ENCODE data around the gene CENPT. TPM values are rescaled to one million over a fixed set of nuclear protein-coding genes. Genes with fewer than 3 reads are reported as not detected.

CENPT gene
- total RNA-seq, 6 experiments from 2014 or later, result 12.2 to 21.1 (median 18.2) TPM

DNA sequence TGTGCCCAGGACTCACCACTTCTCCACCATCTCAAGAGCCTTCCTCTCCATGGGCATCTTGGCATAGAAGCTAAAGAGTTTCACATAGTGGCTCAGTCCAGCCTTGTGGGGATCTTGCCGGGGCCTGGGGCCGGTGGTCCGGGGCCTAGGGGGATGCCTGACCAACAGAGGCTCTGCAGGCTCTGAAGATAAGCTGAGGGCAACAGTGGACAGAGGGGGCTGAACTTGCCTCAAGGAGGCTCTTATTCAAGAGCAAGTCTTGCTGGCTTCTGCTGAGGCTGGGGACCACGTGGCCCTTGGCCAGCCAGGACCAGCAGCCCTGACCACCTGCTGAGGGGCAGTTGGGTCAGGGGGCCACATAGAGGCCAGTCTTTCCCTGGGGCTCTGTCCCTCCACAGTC is 18.8 kb downstream of the CENPT start:
- ATAC-seq (no peak), DNase-seq (no peak)
- no CpG with 5 or more reads among the region's 4 CpGs for WGBS (ENCODE audit: insufficient coverage, low coverage, low lambda C conversion rate, missing lambda C conversion rate)
- no peaks in the 10 kb centered on the region for H3K27me3 ChIP-seq
- TF ChIP-seq, protein P1, sequence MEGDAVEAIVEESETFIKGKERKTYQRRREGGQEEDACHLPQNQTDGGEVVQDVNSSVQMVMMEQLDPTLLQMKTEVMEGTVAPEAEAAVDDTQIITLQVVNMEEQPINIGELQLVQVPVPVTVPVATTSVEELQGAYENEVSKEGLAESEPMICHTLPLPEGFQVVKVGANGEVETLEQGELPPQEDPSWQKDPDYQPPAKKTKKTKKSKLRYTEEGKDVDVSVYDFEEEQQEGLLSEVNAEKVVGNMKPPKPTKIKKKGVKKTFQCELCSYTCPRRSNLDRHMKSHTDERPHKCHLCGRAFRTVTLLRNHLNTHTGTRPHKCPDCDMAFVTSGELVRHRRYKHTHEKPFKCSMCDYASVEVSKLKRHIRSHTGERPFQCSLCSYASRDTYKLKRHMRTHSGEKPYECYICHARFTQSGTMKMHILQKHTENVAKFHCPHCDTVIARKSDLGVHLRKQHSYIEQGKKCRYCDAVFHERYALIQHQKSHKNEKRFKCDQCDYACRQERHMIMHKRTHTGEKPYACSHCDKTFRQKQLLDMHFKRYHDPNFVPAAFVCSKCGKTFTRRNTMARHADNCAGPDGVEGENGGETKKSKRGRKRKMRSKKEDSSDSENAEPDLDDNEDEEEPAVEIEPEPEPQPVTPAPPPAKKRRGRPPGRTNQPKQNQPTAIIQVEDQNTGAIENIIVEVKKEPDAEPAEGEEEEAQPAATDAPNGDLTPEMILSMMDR (IDR thresholded peaks at IDR 0.05), result no peak
- no peak for TF ChIP-seq POLR2A (IDR thresholded peaks at IDR 0.05)
- no peaks in the 10 kb centered on the region for H3K9me3 ChIP-seq
- peaks cover 0 to 18% (median 5%) of the 10 kb centered on the region in 4 donors for H3K36me3 ChIP-seq
- peaks cover 0 to 9% (median 3%) of the 10 kb centered on the region in 4 donors for H3K4me1 ChIP-seq
- intact Hi-C loops (cut with DNase I), result loop anchor here in 1 of 2 donors (10.0 kb wide), 1 partner anchor 96 kb away; no protein-coding TSS in a partner anchor
- no peak overlapping the region for H3K4me3 ChIP-seq
- no peak overlapping the region for H3K27ac ChIP-seq

DNA sequence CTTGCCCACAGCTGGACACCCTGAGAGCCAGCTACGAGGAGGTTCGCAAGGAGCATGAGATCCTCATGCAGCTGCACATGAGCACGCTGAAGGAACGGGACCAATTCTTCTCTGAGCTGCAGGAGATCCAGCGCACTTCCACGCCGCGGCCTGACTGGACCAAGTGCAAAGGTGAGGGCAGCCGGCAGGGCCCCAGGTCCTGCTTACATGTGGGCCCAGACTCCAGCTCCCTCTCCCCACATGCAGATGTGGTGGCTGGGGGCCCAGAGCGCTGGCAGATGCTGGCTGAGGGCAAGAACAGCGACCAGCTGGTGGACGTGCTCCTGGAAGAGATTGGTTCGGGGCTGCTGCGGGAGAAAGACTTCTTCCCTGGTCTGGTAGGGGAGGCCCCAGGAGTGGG is 21.6 kb downstream of the CENPT start:
- ATAC-seq (no peak), DNase-seq (no peak)
- WGBS (ENCODE audit: insufficient coverage, low coverage, low lambda C conversion rate, missing lambda C conversion rate), result 96% methylated on average over 4 of the region's 14 CpGs
- no peaks in the 10 kb centered on the region for H3K27me3 ChIP-seq
- intact Hi-C loops (cut with DNase I), result loop anchor here in 1 of 2 donors (10.0 kb wide), 1 partner anchor 99 kb away; no protein-coding TSS in a partner anchor
- no peak overlapping the region for H3K4me3 ChIP-seq
- H3K4me1 ChIP-seq, result no peaks in the 10 kb centered on the region
- H3K27ac ChIP-seq, result no peak overlapping the region
- no peak for TF ChIP-seq POLR2A (IDR thresholded peaks at IDR 0.05)
- TF ChIP-seq, protein P1 (IDR thresholded peaks at IDR 0.05), result no peak
- H3K9me3 ChIP-seq, result no peaks in the 10 kb centered on the region
- peaks cover 0 to 15% (median 5%) of the 10 kb centered on the region in 4 donors for H3K36me3 ChIP-seq

DNA sequence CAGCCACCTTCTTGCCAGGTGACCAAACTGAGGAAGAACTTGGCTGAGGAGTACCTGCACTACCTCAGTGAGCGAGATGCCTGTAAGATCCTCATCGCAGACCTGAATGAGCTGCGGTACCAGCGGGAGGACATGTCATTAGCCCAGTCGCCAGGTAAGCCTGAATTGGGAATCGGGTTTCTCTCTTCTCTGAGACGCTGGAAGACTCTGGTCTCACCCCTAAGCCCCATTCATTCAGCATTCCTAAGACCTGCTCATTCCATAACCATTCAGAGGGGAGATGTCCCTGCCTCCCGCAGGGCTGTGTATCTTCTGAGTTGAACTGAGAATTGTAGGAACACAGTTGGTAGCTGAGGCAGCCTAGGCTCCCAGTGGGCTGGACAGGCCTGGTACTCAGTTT is 22.4 kb downstream of the CENPT start:
- no peaks in the 10 kb centered on the region for H3K9me3 ChIP-seq
- H3K36me3 ChIP-seq, result peaks cover 0 to 9% (median 3%) of the 10 kb centered on the region in 4 donors
- TF ChIP-seq, protein P1 (IDR thresholded peaks at IDR 0.05), result no peak
- no peak for TF ChIP-seq POLR2A (IDR thresholded peaks at IDR 0.05)
- no peak overlapping the region for H3K27ac ChIP-seq
- DNase-seq (no peak), ATAC-seq (no peak)
- no CpG with 5 or more reads among the region's 8 CpGs for WGBS (ENCODE audit: insufficient coverage, low coverage, low lambda C conversion rate, missing lambda C conversion rate)
- no peaks in the 10 kb centered on the region for H3K4me1 ChIP-seq
- H3K4me3 ChIP-seq, result no peak overlapping the region
- no peaks in the 10 kb centered on the region for H3K27me3 ChIP-seq
- intact Hi-C loops (cut with DNase I), result loop anchor here in 1 of 2 donors (10.0 kb wide), 1 partner anchor 100 kb away; no protein-coding TSS in a partner anchor

DNA sequence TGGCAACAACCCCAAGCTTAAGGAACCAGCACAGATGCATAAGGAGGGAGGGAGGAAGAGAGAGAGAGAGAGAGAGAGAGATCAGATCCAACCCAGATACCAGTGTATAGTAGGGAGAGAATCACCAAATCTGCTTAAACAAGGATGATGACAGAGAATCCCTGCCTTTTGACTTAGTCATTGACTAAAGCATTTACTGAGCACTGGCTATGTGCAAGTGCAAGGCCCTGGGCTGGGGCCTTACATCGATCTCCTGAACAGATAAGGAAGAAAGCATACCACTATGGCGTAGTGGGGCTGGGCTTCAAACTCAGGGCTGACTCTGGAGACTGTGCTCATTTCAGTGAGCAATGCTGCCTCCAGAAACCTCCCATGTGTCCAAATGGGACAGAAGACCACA is 25.0 kb downstream of the CENPT start:
- DNase-seq (no peak), ATAC-seq (no peak)
- Histone ChIP-seq H3K27ac (no peak overlapping the region), H3K9me3 (no peaks in the 10 kb centered on the region), H3K4me3 (no peak overlapping the region), H3K4me1 (no peaks in the 10 kb centered on the region), H3K36me3 (no peaks in the 10 kb centered on the region), H3K27me3 (no peaks in the 10 kb centered on the region)
- no CpG with 5 or more reads among the region's 2 CpGs for WGBS (ENCODE audit: insufficient coverage, low coverage, low lambda C conversion rate, missing lambda C conversion rate)
- intact Hi-C loops (cut with DNase I), result loop anchor here in 1 of 2 donors (10.0 kb wide), 1 partner anchor 102 kb away; no protein-coding TSS in a partner anchor
- TF ChIP-seq, protein P1 (IDR thresholded peaks at IDR 0.05), result no peak
- TF ChIP-seq POLR2A (IDR thresholded peaks at IDR 0.05), result no peak

Measured in right lobe of liver (tissue), 6 donors.